CD4-positive, alpha-beta T cell treated with Interleukin-2 at 100 ng/mL for 4 hours (primary cell): Measurements from ENCODE around the gene RTF2.
"Not testable (repeated sequence)": the region's sequence is repeated elsewhere in the genome, so short reads cannot be mapped to it uniquely, and the experiment has no call there.

Experiments
- DNase-seq: peaks from one replicate; pipeline ENCODE4 v3.0.0-alpha.2; 2020; ENCODE audit warnings: low spot score

The RTF2 gene

DNA sequence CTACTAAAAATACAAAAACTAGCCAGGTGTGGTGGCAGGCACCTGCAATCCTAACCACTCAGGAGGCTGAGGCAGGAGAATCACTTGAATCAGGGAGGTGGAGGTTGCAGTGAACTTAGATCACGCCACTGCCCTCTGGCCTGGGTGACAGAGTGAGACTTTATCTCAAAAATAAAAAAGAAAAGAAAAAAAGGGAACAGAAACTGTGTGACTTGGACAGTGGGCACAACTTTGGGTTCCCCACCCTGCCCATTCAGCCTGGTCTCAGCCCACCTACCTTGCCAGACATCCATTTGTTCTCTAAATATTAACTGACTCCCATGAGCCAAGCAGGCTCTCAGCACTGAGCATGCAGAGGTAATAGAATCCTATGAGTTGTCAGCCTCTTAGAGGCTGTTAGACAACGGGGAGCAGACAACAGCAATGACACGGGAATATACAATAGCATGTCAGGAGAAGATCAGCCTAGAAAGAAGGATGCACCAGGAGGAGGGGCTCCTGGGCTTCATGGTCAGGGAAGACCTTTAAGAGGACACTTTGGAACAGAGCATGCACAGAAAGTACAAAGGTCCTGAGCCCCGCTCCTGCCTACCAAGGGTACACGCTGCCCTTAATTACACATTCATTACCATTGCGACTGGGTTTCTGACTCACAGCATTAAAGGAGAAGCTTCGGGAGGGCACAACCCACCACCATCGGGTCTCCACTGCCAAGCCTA is 84.6 kb downstream of the RTF2 start:
- no peak for DNase-seq

DNA sequence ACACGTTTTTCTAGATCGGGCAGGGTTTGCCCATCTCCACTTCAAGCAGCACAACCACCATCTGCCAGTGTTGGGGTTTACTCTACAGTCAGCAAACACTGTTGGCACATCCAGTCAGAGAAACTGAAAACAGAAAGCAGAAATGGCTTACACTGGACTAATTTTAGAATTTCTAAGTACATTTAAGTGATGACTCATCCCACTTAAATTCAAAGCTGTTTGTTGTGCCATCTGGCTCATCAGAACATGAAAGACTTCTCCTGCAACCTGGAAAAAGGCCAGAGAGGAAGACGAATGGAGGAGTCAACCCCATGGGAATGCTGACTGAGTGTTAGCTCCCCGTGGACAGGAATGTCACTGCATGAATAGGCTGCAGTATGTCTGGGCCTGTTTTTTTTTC is 86.4 kb downstream of the RTF2 start:
- no peak for DNase-seq

DNA sequence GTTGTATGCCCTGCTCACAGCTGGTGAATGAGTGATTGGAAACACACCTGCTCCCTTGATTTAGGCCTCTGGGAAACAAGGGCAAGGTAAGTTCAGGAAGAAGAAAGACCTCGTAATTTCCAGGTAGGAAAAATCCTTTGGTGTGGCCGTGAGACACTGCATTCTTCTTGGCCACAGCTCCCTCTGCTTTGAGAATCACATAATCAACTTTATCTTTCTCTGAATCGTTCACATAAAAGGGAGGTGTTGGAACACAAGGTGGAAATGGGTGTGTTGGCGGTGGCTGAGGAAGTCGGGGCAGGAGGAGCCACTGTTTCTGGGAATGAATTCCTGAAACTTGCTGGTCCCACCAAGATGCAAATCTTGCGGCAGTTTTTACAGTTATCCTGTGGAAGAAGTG is 90.5 kb downstream of the RTF2 start:
- no peak for DNase-seq

DNA sequence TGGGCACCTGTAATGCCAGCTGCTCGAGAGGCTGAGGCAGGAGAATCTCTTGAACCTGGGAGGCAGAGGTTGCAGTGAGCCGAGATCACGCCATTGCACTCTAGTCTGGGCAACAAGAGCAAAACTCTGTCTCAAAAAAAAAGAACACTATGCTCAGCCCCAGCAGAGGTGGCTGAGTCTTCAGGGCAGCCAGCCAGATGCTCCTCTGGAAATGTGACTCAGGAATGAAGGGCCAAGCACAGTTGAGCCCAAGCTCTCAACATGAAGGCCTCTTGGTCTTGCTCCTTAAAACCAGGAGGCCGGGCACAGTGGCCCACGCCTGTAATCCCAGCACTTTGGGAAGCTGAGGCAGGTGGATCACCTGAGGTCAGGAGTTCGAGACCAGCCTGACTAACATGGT is 96.1 kb downstream of the RTF2 start:
- DNase-seq: not testable (repeated sequence)

DNA sequence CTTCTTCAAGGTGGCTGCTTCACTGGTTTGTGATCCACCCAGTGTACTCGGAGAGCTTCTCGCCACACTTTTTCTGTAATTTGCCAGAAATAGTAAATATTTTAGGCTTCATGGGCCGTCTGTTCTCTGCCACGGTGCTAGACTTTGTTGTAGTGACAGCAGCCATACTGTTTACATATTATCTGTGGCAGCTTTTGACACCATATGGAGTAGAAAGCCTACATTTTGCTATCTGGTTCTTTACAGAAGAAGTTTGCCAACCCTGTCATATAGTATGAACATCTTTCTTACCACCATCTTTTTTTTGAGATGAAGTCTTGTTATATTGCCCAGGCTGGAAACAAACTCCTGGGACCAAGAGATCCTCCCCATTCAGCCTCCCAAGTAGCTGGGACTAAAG is 97.1 kb downstream of the RTF2 start:
- DNase-seq: no peak

DNA sequence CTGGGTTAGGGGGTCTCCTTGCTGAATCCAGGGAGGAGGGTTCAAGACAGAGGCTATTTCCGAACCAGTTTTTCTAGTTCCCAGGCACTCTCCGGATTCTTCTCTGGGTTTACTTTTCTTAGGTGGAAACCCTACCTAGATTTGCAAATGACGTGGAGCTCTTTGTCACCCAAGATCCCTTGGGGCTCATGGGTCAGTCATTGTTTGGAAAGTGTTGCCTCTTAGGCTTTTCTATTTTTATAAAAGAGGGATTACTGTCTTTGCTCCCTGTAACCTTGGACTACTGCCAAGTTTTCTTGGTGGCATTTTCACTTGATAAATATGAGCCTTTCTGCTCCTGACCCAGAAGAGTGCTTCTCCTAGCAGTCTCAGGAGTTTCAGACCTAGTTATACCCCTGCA is 98.2 kb downstream of the RTF2 start:
- no peak for DNase-seq
